NOMO-1 (cell line): ENCODE results near the gene FBXL3.

Experiments
- DNase-seq, 2 experiments: peaks; one replicate each; lab custom pipeline; 2025; ENCODE audit not compliant: unreplicated experiment in 2 of 2; lab: John Stamatoyannopoulos, UW

FBXL3 gene

DNA sequence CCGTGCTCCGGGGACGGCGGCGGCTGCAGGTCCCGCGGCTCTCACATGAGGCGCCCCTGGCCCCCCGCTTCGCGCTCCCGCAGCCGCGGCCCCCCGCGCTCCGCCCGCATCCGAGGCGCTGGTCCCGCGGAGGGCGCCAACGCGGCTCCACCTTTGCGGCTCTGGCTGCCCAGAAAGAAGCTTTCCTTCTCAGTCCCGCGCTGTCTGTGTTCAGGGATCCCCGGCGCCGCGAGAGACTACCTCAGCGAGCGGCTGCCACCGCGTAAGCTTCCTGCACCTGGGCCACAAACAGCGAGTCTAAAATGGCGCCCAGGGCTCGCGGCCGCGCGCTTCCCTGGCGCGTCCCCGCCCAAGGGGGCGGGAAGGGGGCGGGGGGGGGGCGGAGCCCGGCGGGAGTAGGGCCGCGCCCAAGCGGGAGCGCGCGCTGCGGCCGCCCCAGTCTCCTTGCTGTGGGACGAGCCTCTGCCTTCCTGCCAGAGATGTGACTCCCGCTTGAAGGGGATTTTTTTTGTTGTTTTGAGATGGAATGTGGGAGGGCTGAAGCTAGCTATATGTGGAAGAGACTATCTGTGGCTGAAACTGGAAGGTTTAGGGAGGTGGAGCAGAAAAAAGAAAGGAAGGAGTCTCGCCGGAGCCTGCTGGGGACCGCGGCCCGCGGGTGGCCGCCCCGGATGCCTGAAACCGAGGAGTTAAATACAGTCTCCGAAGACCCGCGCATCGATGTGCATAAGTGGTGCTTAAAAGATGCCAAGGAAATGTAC lies at the start of gene FBXL3:
Gene FBXL3, minus strand, starts transcription at position 299 of the 761 bp plus-strand sequence. CDS start 5,299 bp downstream, outside the sequence.
- peak; percentile 66 to 81 for DNase-seq

DNA sequence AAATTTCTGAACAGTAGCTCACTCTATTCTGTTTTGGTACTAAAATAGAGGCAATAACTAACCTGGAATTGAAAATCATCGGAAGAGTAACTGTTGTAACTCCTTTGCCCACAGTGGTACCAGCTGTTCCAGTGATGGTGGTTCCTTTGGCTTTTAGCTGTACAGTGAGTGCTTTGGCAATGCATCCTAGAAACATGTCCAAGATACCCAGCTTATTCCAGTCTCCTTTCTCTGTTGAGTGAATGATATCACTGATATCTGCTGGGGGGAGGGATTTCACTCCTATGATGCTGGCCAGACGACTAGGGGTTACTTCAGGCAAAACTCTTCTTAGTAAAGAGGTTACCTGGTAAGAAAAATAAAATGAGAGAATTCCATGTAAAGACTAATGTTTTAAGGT lies 40.6 kb upstream of the FBXL3 start:
- DNase-seq, result no peak

DNA sequence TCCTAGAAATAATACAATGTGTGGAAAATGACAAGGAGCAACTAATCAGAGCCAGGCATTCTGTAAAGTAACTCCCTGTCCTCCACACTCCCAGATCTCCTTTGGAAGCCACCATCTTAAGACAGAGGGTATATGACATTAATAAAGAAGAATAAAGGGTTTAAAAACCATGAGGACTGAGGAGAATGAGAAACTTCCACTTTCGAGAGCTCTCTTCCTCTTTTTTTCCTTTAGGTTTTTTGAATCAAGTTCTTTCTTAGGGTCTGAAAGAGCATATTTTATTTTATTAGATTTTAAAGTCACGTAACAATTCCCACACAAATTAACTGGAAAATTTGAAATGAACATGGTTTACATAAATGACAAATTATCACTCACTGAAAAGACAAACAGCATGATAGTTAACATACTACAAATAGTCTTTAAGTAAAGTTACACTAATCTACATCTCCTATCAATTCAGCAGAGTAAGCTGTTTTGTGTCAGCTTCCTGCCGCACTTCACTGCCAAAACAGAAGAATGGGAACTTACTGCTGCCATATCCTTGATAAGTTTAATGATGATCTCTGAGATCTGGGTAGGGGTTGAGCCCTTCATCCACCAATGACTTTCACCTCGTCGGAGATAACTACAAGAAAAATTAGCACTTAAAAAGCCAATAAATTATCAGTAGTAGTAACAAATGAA lies 38.6 kb upstream of the FBXL3 start:
- DNase-seq, result peak; percentile 19 to 72

- DNase-seq, result no peak
Observed at GRCh38 chr13:77062097-77062496, 35.1 kb upstream of the FBXL3 start.

DNA sequence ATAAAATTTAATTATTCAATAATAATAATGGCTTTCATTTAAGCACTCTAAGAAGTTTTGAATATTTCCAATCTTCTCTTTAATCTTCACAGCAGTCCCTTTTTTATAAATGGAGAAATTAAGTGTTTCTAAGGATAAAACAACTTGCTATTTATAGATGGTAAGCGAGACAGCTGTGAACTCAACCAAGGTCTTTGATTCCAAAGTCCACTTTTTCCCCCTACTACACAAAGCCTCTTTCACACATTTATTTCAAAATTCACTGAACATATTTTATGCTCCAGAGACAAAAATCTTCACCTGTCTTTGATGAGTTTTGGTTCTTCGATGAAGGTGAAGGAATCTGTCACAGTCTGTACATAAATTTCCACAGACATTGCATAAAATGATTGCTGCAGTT lies 34.4 kb upstream of the FBXL3 start:
- DNase-seq, result no peak

DNA sequence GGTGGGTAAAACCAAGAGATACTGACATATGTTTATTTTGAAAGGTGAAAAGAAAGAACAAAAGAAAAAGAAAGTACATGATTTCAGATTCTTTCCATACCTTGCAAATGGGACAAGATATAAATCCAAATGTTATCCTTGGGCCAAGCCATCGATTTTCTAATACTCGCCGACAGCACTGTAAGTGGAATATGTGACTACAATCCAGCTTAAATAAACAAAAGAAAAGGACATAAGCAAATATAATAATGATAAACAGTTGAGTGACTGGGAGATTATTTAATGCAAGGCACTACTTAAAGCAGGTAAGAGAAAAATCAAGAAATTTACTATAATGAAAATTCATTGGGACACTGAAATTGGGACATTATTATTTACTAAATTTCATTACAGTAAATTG lies 29.9 kb upstream of the FBXL3 start:
- DNase-seq, result no peak

GRCh38 chr13:77056382-77056781 lies 29.4 kb upstream of the FBXL3 start:
- no peak for DNase-seq

GRCh38 chr13:77055158-77055557 lies 28.2 kb upstream of the FBXL3 start:
- DNase-seq, result no peak

- DNase-seq, result no peak
Observed at GRCh38 chr13:77053192-77053591, 26.2 kb upstream of the FBXL3 start.

DNA sequence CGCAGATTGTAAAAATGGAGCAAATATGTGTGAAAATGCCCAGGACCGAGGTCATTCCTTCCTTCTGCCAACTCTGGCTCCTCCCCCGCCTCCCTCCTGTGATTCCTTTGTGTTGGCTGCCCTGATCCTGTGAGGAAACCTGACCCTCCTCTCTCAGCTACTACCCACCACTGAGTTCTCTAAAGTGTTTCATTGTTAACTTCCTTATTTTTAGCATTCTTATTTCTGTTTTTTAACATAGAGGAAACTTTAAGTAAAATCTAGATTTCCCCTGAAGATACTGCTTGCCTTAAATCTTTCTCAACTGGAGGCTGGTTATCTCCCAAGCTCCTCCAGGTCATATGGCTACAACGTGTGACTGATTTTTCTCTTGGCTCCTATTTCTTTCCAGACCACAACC lies 21.7 kb upstream of the FBXL3 start:
- DNase-seq, result peak in 1 of 2 experiments; percentile 46

DNA sequence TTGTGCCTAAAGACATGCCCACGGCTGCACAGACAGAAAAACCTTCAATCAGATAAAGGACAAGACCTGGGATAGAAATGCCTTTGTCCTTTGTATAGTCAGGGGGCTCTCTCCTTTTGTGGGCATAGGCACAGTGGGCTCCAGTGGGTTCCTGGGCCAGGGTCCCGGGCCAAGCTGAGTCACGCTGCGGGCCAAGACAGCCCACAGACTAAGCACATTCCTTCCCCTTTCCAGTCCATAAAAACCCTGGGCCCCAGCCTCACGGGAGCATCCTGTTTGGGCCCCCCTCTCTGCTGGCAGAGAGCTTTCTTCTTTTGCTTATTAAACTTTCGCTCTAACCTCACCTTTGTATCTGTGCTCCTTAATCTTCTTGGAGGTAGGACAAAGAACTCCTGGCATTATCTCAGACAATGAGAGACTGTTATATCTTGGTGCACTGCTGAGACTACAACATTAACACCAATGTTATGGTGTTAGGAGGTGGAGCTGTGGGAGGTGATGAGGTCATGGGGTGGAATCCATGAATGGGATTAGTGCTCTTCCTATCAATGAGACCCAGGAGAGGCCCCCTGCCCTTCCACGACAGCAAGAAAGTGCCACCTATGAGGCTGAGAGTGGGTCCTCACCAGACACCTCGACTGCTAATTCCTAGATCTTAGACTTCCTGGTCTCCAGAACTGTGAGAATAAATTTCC lies 20.8 kb upstream of the FBXL3 start:
- no peak for DNase-seq

GRCh38 chr13:77042566-77043177 lies 15.7 kb upstream of the FBXL3 start:
- peak in 1 of 2 experiments; percentile 58 for DNase-seq

GRCh38 chr13:77040835-77041234 lies 13.9 kb upstream of the FBXL3 start:
- DNase-seq, result no peak

GRCh38 chr13:77040076-77040475 lies 13.1 kb upstream of the FBXL3 start:
- no peak for DNase-seq

- no peak for DNase-seq
Observed at GRCh38 chr13:77038907-77039480, 12.0 kb upstream of the FBXL3 start.

DNA sequence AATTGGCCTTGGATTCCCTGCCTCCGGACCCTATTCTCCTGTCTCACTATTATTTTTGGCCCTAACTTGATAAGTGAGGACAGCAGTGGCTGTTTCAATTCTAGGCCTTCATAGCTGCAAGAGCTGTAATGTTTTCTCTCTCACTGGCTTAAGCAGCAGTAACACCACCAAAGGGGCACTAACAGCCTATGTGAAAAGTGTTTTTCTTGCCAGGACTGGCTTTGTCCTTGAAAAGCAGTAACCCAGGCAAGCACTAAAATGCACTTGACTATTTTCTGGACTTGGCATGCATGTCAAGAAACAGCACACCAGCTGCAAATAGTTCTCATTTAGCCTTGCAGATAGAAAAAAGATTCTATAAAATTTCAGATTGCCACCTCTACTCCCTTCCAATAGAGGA lies 9.3 kb upstream of the FBXL3 start:
- DNase-seq, result no peak

DNA sequence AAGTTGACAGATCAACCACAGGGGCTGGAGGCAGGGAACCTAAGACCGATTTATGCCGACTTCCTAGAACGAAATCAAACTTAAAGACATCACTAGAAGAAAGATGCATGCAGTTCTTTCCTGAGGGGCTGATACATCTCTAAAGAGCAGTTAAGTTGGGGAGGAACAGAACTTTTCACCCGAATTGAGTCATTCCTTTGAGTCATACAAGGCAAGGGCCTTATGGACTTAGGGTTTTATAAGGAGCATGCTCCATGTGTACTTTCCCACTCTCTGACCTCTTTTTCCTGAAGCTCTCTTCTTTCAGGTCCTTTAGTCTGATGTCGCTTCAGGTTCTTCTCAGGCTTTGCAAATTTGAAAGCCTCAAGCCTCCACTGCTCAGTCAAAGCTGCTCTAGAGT lies 7.9 kb upstream of the FBXL3 start:
- DNase-seq, result no peak

GRCh38 chr13:77033717-77034302 lies 6.9 kb upstream of the FBXL3 start:
- DNase-seq, result no peak

DNA sequence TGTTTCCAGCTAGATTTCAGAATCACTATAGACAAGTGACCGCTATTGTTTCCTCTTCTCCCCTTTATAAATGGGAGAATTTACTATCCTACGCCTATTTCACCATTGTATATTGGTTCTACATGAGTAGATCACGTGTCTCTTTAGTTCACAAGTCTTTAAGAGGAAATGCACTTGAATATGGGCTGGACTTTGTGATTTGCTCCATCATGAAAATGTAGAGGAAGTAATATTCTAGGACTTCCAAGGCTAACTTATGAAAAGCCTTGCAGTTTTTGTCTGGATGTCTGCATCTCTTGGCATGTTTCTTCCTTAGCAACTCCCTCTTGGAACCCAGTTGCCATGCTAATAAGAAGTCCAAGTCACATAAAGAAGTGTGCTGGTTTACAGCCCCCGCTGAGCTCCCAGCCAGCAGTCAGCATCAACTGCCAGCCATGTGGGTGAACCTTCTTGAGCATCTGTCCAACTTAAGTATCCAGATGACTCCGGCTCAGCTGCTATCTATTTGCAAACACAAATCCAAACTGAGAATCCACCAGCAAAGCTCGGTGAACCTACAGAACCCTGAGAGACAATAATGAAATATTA lies 4.8 kb upstream of the FBXL3 start:
- no peak for DNase-seq

GRCh38 chr13:77029436-77029835 lies 2.5 kb upstream of the FBXL3 start:
- no peak for DNase-seq
